ENCODE measurements around the gene CYS1.

CYS1 gene, protein sequence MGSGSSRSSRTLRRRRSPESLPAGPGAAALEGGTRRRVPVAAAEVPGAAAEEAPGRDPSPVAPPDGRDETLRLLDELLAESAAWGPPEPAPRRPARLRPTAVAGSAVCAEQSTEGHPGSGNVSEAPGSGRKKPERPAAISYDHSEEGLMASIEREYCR

GRCh38 chr2:10079870-10080535 lies at the start of gene CYS1:
Gene CYS1, minus strand, starts transcription at chr2:10080411. Its CDS starts 188 bp downstream, at chr2:10080223.
- peak in 1 of 2 donors; percentile 23 for DNase-seq (ENCODE audit: low read depth in 2 of 2)
- peak within 1 kb of the TSS; percentile 32 to 39 for H3K4me3 ChIP-seq (replicated peaks in 1 of 2; ENCODE audit: low read depth in 2 of 2, low read length in 2 of 2)
- TF ChIP-seq, protein P1, sequence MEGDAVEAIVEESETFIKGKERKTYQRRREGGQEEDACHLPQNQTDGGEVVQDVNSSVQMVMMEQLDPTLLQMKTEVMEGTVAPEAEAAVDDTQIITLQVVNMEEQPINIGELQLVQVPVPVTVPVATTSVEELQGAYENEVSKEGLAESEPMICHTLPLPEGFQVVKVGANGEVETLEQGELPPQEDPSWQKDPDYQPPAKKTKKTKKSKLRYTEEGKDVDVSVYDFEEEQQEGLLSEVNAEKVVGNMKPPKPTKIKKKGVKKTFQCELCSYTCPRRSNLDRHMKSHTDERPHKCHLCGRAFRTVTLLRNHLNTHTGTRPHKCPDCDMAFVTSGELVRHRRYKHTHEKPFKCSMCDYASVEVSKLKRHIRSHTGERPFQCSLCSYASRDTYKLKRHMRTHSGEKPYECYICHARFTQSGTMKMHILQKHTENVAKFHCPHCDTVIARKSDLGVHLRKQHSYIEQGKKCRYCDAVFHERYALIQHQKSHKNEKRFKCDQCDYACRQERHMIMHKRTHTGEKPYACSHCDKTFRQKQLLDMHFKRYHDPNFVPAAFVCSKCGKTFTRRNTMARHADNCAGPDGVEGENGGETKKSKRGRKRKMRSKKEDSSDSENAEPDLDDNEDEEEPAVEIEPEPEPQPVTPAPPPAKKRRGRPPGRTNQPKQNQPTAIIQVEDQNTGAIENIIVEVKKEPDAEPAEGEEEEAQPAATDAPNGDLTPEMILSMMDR (IDR thresholded peaks at IDR 0.05; ENCODE audit: low read depth, low read length), result peak; percentile 5

DNA sequence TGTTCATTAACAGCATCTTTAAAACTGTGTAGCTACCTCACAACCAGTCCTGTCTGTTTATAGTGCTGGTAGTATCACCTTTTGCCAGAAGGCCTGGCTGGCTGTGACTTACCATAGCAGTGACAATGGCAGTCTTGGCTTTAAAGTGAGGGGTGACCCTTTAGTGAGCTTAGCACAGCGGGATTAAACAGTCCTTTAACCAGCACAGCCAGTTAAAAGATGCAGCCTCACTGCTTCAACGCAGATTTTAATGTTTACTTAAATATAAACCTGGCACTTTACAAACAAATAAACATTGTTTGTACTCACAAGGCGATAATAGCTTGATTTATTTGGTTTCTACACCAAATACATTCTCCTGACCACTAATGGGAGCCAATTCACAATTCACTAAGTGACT lies 49.3 kb upstream of the CYS1 start:
- no peak overlapping the region for H3K4me3 ChIP-seq (replicated peaks in 1 of 2; ENCODE audit: low read depth in 2 of 2, low read length in 2 of 2)
- DNase-seq (ENCODE audit: low read depth in 2 of 2), result no peak
- TF ChIP-seq, protein P1 (IDR thresholded peaks at IDR 0.05; ENCODE audit: low read depth, low read length), result no peak

GRCh38 chr2:10128420-10128819 lies 48.2 kb upstream of the CYS1 start:
- TF ChIP-seq, protein P1 (IDR thresholded peaks at IDR 0.05; ENCODE audit: low read depth, low read length), result no peak
- no peak for DNase-seq (ENCODE audit: low read depth in 2 of 2)
- no peak overlapping the region for H3K4me3 ChIP-seq (replicated peaks in 1 of 2; ENCODE audit: low read depth in 2 of 2, low read length in 2 of 2)

GRCh38 chr2:10126632-10127026 lies 46.4 kb upstream of the CYS1 start:
- H3K4me3 ChIP-seq (replicated peaks in 1 of 2; ENCODE audit: low read depth in 2 of 2, low read length in 2 of 2), result no peak overlapping the region
- DNase-seq (ENCODE audit: low read depth in 2 of 2), result peak; percentile 38 to 89
- TF ChIP-seq, protein P1 (IDR thresholded peaks at IDR 0.05; ENCODE audit: low read depth, low read length), result no peak

GRCh38 chr2:10125842-10126631 lies 45.8 kb upstream of the CYS1 start:
- H3K4me3 ChIP-seq (replicated peaks in 1 of 2; ENCODE audit: low read depth in 2 of 2, low read length in 2 of 2), result no peak overlapping the region
- no peak for DNase-seq (ENCODE audit: low read depth in 2 of 2)
- TF ChIP-seq, protein P1 (IDR thresholded peaks at IDR 0.05; ENCODE audit: low read depth, low read length), result no peak

DNA sequence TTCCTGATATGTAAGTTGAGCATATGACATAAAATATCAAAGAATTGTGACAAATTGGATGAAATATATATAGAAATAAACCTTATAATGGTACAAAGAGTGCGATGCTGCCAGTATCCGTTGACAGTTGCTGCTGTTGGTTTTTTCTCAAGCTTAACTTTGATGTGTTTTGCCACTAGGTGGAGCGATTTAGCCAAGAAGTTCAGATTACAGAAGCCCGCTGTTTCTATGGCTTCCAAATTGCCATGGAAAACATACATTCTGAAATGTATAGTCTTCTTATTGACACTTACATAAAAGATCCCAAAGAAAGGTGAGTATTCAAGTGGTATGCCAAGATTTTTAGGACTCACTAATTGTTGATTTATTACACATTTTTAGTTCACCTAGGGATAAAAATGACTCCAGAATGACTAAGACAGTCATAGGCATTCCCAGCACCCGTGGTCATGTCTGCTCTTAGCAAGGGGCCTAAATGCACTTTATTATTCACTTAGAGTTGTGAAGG lies 44.4 kb upstream of the CYS1 start:
- TF ChIP-seq, protein P1 (IDR thresholded peaks at IDR 0.05; ENCODE audit: low read depth, low read length), result peak; percentile 52
- DNase-seq (ENCODE audit: low read depth in 2 of 2), result peak; percentile 87 to 89
- peak overlapping the region in 1 of 2 donors; percentile 74 for H3K4me3 ChIP-seq (replicated peaks in 1 of 2; ENCODE audit: low read depth in 2 of 2, low read length in 2 of 2)

All from cardiac fibroblast (primary cell).